HG03378 (cell line): ENCODE measurements around the gene SLC25A18.

ENCODE experiments used
- ATAC-seq: cut with Tn5 transposase; IDR thresholded peaks from one replicate; pipeline ENCODE4 v1.9.1; 2021; ENCODE audit warnings: mild to moderate bottlenecking, moderate library complexity; ENCODE audit not compliant: unreplicated experiment

Gene SLC25A18

DNA sequence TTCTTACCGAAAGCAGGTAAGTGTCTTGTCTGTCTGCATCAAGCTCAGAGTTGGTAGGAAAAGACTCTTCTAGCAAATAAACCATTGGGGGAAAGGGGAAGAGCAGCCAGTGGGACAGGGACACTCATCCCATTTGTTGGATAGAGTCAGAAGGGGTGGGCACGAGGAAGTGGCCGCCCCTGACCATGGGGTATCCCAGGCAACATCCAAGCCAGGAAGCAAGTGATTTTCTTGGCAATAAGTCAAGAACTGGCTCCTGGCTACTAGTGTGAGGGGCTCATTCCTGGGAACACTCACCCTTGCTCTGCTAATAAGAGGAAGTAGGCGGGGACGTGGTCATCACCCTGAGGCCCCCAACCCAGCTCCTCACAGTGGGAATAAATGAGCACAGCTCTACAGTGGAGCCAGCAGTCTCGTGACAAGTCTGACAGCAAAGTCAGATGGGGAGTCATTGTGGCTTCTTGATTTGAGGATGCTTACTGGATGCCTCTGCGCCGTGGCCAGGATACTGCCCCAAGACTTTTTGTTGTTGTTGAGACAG, 6.7 kb downstream of the SLC25A18 start:
- no peak for ATAC-seq

DNA sequence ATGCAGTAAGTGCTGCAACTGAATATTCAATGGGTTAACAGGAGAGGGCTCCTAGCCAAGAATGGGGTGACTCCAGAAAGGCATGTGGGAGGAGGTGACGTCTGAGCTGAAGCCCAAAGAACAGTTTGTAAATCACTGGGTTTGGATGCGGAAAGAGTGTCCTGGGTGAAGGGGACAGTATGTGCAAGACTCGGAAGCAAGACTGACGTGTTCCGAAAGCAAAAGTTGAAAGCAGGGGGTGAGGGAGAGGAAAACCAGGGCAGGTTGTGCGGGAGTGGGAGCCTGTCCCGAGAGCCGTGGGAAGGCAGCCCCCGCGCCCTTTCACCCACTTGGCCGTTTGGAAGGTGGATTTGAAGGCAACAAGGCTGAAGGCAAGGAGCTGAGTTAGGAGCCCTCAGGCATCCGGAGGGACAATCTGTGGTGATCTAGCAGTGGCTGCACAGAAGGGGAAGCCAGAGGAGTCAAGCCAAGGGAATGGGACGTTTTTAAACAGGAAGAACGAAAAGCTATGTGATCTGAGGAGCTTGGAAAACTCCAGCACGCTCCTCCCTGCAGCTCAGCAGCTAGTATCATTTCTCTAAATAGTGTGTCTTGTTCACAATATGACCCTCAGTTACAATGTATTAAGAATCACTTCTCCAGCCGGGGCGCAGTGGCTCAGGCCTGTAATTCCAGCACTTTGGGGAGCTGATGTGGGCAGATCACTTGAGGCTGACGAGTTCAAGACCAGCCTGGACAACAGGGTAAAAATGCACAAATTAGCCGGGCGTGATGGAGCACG, 7.7 kb downstream of the SLC25A18 start:
- ATAC-seq = no peak

DNA sequence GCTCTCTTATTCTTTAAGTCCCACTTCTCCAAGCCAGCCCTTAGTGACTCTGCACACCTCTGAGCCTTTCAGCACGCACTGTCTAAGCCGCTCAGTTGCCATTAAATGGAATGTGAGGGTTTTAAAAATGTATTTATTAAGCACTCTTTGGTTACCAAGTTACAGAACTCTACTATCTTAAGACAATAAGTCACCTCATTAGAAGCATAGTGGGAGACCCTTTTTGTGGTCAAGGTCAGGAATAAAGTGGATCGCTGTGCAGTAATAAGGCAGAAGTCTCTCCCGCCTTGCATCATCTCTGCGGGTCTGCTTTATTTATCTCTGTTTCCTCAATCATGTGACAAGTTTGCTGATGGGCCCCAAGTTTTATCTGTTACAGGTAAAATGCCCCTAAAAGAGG, 11.9 kb downstream of the SLC25A18 start:
- ATAC-seq = no peak

DNA sequence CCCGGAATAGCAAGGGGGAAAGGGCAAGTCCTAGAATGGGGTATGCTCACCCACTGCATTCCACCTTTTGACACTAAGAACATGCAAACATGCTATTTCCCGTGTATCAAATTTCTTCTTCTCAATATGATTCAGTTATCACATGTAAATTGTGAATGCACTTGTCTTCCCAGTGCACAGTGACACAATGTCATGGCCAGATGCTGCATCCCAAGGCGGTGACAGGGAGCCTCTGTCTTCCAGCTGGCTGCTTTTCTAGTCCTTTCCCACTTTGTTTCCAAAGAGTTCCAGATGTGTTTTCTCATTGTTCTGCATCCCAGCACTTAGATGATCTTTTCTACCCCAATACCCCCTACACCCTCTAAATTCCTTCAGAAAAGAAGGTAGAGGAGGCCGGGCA, 12.4 kb downstream of the SLC25A18 start:
- ATAC-seq = no peak

DNA sequence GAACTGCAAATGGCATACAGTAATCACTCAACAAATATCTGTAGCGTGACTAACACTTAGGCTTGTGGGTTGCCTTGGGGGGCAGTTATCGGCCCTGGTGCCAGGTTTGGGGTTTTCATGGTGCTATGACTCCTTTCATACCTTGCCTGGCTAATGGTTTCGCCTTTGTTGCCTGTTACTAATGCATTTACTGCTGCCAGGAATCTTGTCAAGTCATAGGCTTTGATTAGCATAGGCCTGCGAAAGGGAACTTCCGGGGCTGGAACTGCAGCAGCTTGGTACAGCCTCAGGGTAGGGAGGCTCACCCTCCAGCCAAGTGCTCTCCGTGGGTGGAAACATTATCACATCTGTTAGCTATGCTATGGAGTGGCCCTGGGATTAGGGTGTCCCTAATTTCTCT, 13.2 kb downstream of the SLC25A18 start:
- no peak for ATAC-seq

DNA sequence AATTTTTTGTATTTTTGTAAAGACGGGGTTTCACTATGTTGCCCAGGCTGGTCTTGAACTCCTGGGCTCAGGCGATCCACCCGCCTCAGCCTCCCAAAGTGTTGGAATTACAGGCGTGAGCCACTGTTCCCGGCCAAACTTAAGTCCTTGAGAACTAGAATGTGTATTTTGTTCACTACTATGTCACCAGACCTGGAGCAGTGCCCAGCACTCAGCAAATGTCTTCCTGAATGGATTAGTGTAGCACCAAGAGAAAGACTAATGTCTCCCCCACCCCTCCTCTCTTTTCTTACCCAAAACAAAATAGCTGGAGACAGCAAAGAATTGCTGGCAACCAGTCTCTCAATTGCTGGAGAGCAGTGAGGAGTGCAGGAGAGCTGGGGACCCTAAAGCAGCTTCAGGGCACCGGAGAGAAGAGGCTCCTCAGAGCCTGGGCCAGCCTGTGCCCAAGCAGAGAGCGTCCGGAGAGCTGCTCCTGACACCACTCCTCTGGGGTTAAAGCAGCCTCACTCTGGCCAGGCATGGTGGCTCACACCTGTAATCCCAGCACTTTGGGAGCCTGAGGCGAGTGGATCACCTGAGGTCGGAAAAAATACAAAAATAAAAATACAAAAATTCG, 14.9 kb downstream of the SLC25A18 start:
- no peak for ATAC-seq

DNA sequence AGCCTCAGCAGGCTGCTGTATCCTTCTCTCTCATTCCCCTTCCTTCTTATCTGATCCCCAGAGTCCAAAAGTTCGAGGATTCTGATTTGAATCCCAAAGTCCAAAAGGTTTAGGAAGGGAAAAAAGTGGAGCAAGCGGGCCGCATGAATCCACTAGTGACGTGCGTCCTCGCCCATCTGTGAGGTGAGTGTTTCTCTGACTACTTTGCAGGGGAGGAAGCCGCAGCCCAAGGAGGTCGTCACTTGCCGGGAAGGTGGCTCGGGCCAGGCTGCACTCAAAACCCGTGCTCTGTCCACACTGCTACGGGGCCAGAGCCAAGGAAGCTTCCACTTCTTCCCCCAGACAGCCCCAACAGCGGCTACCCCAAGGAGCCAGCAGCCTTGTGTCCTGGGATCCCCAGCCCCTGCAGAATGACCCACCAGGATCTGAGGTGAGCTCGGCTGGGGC, 16.3 kb downstream of the SLC25A18 start:
- no peak for ATAC-seq

DNA sequence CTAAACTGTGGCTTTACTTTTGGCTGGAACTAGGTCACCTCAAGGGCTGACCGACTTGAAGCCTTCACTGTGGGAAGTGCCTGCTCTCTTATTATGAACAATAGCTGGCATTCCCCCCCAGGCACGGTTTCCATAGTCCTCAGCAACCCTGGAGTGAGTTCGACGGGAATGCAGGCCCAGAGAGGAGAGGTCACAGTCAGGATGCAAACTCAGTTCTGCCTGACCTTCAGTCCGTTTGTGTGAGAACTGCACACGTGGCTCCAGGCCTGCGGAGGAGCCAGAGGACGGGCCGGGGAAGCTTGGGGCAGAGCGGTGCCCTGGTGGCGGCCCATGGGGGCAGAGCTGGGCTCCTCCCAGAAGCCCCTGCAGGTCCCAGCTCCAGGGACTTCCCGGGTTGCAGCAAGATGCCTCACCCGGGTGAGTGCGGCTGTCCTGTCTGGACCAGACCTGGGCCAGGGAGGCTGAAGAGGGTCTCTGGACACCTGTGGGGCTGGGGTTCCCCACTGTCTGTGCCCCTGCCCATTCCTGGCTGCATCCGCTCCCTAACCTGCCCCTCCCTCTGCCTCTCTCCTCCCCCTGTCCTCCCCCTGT, 17.2 kb downstream of the SLC25A18 start:
- no peak for ATAC-seq

DNA sequence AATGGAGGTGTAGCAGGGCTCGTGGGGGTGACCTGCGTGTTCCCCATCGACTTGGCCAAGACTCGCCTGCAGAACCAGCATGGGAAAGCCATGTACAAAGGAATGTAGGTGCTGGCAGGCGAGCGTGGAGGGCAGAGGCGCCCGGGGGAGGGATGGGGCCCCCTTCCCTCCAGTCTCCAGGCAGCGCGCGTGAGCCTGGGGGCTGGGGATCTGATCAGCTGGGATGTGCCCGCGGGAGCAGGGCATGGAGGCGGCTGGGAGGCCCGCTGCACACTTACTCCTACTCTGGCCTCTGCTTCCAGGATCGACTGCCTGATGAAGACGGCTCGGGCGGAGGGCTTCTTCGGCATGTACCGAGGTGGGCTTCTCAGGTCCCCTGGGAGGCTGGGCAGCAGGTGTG, 17.8 kb downstream of the SLC25A18 start:
- no peak for ATAC-seq

DNA sequence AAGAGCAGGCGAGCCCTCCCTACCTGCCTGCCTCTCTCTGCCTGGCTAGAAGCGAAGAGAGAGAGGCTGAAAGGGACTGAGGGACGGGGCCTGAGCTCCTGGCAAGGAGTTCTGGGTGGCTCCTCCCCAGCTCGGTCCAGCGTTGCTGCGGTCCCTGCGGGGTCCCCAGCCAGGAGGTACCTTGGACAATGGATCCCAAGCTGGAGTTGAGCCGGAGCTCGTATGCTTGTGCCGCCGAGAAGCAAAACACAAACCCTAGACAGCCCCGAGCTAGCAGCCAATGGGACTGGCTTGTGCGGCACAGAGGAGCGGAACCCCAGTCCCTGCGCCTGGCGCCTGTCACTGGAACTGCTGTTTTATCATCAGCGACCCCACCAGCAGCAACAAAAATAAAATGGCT, 18.3 kb downstream of the SLC25A18 start:
- no peak for ATAC-seq

DNA sequence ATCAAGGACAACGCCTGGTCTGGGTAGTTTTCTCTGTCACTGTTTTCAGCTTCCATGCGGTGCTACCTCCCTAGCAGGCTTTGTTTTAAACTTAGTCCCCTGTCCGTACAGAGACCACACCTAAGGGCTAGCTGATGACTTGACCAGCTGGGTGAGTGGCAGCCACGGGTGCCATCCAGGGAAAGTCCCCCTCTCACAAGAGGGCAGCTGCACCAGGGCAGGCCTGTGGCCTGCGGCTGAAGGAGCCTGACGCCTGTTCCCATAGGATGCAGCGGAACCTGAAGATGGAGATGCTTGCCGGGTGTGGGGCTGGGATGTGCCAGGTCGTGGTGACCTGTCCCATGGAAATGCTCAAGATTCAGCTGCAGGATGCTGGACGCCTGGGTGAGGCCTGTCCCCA, 19.9 kb downstream of the SLC25A18 start:
- ATAC-seq = no peak

DNA sequence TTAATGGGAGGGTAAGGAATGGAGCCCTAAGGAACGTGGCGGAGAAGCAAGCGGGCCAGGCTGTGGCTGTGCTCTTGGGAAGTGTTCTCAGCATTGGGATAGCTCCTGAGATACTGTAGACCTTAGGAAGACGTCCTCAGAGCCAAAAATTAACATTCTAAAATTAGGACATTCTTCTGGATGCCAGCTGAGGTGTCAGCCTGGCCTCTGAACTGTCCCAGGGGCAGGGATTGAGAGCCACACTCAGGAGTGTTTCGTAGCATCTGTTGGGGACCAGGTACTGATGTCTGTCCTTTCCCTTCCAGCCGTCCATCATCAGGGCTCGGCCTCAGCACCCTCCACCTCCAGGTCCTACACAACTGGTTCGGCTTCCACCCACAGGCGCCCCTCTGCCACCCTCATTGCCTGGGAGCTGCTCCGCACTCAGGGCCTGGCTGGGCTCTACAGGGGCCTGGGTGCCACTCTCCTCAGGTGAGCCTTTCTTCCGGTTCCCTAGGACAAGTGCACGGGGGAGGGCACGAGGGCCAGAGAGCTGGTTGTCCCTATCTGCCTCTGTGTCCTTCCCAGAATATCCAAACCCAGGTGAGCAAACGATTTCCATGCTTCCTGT, 23.6 kb downstream of the SLC25A18 start:
- ATAC-seq = no peak

DNA sequence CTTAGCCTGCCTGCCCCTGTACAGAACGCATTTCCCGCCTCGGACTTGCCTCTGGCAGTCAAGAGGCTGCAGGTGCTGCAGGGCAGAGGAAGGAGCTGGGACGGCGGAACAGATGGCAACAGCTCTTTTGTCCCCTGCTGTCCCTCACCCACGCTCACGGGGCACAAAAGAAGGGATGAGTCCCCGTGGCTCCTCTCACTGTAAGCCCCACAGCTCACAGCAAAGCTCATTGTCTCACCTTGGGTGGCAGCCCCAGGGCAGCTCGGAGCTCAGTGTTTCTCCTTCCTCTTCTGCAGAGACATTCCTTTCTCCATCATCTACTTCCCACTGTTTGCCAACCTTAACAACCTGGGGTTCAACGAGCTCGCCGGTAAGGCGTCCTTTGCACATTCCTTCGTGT, 24.3 kb downstream of the SLC25A18 start:
- ATAC-seq = no peak

DNA sequence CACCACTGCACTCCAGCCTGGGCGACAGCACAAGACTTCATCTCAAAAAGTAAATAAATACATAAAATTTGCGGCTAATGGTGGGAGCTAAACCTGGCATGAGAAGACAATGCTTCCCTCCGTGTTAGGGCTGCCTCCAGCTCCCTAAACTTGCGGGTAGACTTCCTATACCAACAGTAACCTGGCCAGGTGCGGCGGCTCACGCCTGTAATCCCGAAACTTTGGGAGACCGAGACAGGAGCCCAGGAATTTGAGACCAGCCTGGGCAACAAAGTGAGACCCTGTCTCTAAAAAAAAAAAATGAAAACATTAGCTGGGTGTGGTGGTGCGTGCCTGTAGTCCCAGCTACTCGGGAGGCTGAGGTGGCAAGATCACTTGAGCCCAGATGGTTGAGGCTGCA, 25.3 kb downstream of the SLC25A18 start:
- ATAC-seq = no peak

DNA sequence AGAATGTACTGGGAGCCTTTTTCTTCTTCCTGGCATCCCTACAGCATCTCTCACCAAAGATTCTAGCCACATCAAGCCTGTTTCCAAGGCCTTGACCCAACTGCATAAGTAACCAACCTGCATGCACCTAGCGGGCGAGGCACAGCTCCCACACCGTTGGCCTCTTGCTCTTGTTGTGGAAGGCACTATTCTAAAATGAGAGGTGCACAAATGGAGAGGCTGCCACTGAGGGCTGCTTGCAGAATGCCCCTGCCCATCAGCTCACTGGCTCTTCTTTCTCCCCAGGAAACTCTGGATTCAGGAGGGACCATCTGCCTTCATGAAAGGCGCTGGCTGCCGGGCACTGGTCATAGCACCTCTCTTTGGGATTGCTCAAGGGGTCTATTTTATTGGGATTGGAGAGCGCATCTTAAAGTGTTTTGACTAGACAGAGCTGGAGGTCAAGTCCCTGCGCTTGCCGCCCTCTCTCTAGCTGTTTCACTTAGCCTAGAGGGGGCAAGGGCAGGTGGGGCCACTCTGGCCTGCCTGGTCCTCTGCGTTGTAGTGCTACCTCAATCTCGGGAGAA, 26.6 kb downstream of the SLC25A18 start:
- no peak for ATAC-seq

DNA sequence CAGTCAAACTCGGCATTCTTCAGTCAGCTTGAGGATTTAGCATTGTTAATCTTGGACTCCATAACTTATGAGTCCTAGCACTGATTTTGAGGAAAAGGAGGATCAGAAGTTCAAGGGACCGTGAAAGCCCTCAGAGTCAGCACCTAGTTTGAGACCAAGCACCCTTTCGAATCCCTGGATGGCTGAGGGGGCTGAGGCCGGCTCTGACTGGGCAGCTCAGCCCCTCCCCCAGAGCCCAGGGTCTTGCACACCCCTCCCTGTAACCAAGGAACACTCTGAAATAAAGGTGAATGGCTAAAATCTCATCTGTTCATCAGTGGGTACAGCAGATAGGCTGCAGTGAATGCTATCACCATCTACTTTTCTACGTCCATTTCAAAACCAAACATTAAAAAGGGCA, 27.3 kb downstream of the SLC25A18 start:
- no peak for ATAC-seq

DNA sequence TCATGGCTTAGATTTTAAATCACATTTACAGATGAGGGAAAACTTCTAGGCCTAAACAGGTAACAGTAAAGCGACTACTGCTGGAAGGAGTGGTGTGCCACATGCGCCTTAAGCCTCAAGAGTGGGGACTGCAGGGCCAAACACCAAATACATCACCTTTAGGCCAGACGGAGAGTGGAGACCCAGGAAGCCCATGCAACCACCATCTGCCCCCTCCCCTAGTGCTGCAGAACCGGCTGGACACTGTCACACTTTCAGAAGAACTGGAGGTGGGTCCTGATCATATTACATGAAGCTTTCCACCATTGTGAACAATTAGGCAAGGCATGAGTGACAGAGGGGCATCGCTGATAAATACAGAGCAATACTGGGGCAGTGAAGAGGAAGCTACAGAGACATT, 28.9 kb downstream of the SLC25A18 start:
- no peak for ATAC-seq

DNA sequence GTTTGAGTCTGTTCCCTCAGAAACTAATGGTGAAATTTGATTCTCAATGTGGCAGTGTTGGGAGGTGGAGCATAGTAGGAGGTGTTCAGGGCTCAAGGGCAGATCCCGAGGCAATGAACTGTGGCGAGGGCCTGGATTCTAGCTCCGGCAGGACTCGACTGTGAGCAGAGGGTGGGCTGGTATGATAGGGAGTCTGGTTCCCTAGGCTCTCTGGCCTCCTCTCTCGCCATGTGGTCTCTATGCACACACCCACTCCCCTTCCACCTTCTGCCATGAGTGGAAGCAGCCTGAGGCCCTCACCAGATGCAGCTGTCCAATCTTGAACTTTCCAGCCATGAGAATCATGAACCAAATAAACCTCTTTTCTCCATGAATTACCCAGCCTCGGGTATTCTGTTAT, 32.9 kb downstream of the SLC25A18 start:
- no peak for ATAC-seq

DNA sequence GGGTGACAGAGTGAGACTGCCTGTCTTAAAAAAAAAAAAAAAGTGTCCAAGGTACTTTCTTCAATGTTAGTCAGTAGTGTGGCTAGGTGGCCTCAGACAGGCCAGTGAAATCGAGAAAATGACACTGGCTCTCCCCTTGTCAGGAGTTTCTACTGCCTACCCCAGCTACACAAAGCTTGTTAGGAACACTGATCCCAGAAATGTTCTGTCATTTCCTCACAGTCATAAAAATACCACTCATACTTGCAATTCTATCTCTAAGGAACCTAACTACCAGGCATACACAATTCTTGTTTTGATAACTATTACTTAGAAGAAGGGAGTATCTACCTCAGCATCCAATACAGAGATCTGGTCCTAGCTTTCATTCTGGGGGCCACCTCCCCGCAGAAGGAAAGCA, 33.9 kb downstream of the SLC25A18 start:
- ATAC-seq = no peak

DNA sequence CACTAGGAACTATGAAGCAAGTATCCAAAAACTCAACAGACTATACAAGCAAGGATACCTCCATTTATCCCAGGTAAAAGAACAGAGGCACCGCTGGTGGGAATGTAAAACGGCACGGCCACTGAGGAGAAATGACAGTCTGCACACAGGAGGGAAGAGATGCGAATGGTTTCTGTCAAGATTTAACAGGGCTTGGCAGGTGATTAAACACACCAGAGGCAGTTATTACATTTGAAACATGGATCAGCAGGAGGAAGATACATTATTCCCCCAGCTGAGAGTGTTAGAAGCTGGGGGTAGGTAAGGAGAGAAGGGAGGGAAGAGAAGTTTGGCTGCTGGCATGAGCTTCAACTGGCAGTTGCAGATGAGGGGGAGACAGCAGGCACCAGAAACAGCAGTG, 35.0 kb downstream of the SLC25A18 start:
- ATAC-seq = no peak

DNA sequence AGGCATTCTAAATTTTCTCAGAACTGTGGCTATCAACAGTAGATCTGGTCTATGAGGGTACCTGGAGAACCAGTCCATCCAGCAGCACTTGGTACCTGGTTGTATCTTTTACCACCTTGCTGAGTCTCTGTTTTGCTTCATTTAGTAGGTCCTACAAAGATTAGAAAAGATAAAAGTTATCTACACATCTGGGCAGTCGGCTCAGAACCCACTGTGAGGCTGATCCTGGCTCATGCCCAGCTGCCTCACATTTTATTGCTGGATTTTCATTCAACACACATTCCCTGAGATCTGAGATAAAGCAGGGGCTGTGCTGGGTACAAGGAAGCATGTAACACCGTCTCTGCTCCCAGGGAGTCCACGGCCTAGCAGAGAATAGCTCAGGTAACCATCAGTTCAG, 37.7 kb downstream of the SLC25A18 start:
- no peak for ATAC-seq
